Tibial nerve (tissue), 4 donors: Measurements from ENCODE around the gene RCAN1.

ENCODE experiments used
- CTCF ChIP-seq, 5 experiments: fragments of 200-600 bp in 3 of 5; fragments of 450-650 bp in 2 of 5; sonication (generic) in 3 of 5; IDR thresholded peaks; one replicate each; pipeline ENCODE4 v1.5.1; 2016 to 2019; ENCODE audit warnings: antibody characterized with exemption in 5 of 5, mild to moderate bottlenecking in 3 of 5, moderate library complexity in 2 of 5
- EP300 ChIP-seq, 2 donors: sonication (generic); formaldehyde crosslinking; IDR thresholded peaks; one replicate each; pipeline ENCODE4 v1.6.1; 2017; ENCODE audit warnings: antibody characterized with exemption in 2 of 2, mild to moderate bottlenecking in 1 of 2
- POLR2A ChIP-seq, 2 donors: fragments of 450-650 bp; IDR thresholded peaks; one replicate each; pipeline ENCODE4 v1.6.1; 2017; ENCODE audit warnings: antibody characterized with exemption in 2 of 2, mild to moderate bottlenecking in 2 of 2, moderate library complexity in 2 of 2

GRCh38 chr21:34536820-34537219 is 78.1 kb downstream of the RCAN1 start:
- TF ChIP-seq CTCF (IDR thresholded peaks at IDR 0.05) (no peak), EP300 (IDR thresholded peaks at IDR 0.05) (no peak), POLR2A (IDR thresholded peaks at IDR 0.05) (no peak)
